Measurements from ENCODE around the gene ICAM2.

The ICAM2 gene

GRCh38 chr17:64063766-64064224, 43.4 kb upstream of the ICAM2 start:
- H3K4me3 ChIP-seq (ENCODE audit: low read length), result no peak overlapping the region
- TF ChIP-seq, protein P1, sequence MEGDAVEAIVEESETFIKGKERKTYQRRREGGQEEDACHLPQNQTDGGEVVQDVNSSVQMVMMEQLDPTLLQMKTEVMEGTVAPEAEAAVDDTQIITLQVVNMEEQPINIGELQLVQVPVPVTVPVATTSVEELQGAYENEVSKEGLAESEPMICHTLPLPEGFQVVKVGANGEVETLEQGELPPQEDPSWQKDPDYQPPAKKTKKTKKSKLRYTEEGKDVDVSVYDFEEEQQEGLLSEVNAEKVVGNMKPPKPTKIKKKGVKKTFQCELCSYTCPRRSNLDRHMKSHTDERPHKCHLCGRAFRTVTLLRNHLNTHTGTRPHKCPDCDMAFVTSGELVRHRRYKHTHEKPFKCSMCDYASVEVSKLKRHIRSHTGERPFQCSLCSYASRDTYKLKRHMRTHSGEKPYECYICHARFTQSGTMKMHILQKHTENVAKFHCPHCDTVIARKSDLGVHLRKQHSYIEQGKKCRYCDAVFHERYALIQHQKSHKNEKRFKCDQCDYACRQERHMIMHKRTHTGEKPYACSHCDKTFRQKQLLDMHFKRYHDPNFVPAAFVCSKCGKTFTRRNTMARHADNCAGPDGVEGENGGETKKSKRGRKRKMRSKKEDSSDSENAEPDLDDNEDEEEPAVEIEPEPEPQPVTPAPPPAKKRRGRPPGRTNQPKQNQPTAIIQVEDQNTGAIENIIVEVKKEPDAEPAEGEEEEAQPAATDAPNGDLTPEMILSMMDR (conservative IDR thresholded peaks at IDR 0.05; ENCODE audit: low read length), result peak; percentile 45
- peak; percentile 17 for DNase-seq (ENCODE audit: low read depth)

GRCh38 chr17:64063088-64063487, 42.7 kb upstream of the ICAM2 start:
- DNase-seq (ENCODE audit: low read depth), result no peak
- no peak overlapping the region for H3K4me3 ChIP-seq (ENCODE audit: low read length)
- TF ChIP-seq, protein P1 (conservative IDR thresholded peaks at IDR 0.05; ENCODE audit: low read length), result no peak

GRCh38 chr17:64061178-64061898, 40.9 kb upstream of the ICAM2 start:
- TF ChIP-seq, protein P1 (conservative IDR thresholded peaks at IDR 0.05; ENCODE audit: low read length), result no peak
- no peak overlapping the region for H3K4me3 ChIP-seq (ENCODE audit: low read length)
- no peak for DNase-seq (ENCODE audit: low read depth)

DNA sequence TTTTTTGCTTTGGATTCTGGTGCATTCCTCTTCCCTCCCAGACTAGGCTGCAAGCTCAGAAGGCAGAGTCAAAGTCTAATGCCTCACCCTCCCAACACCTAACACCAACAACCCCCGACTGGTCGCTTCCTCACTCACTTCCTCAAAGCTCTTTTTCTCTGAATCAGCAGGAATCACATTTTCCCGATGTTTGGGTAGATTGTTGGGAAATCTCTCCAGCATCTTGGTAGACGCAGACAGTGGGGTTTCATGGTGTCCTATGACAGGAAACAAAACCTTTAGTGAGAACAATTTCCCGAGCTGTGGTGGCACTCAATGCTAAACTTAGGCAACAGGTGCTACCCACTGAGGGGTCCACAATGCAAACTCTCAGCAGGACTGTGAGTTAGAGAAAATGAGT, 39.9 kb upstream of the ICAM2 start:
- no peak overlapping the region for H3K4me3 ChIP-seq (ENCODE audit: low read length)
- TF ChIP-seq, protein P1 (conservative IDR thresholded peaks at IDR 0.05; ENCODE audit: low read length), result no peak
- no peak for DNase-seq (ENCODE audit: low read depth)

GRCh38 chr17:64059756-64060155, 39.3 kb upstream of the ICAM2 start:
- no peak for DNase-seq (ENCODE audit: low read depth)
- TF ChIP-seq, protein P1 (conservative IDR thresholded peaks at IDR 0.05; ENCODE audit: low read length), result no peak
- no peak overlapping the region for H3K4me3 ChIP-seq (ENCODE audit: low read length)

DNA sequence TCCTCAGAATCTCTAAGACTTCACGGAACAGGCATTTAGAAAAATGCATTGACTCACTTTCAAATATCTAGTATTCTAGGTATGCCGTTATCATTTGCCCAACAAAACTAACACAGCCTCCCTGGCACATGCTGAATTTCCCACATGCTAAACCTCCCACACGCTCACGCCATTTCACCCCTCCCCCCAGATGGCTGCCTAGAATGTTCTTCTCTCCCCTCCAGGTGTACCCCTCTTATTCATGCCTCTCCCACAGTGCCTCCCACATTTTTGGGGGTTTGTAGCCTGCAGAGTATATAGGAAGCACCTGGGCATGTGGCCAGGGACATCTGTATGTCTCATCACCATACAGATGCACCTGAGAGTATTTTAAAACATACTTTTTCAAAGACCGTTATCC, 38.2 kb upstream of the ICAM2 start:
- no peak for DNase-seq (ENCODE audit: low read depth)

More for the DNA sequence above, 38.2 kb upstream of the ICAM2 start:
- TF ChIP-seq, protein P1 (conservative IDR thresholded peaks at IDR 0.05; ENCODE audit: low read length), result no peak
- H3K4me3 ChIP-seq (ENCODE audit: low read length), result no peak overlapping the region
